PC-9 (cell line): ENCODE measurements around the gene EMP3. TPM values are rescaled to one million over a fixed set of nuclear protein-coding genes. Genes with fewer than 3 reads are reported as not detected.

Experiments
- BruUV-seq: library from RNA; stranded (reverse); fragments of 400-500 nt; replicated peaks from 2 replicates; lab custom pipeline; 2021; lab: Mats Ljungman, UMichigan
- CTCF ChIA-PET: fragments of 300-600 bp; sonication (Branson Sonifier 250); formaldehyde crosslinking; loops from one replicate; lab custom pipeline; 2022; ENCODE audit warnings: antibody characterized with exemption; lab: Charles Lee
- POLR2A ChIA-PET: fragments of 300-600 bp; sonication (Branson Sonifier 250); formaldehyde crosslinking; loops from one replicate; lab custom pipeline; 2022; ENCODE audit warnings: antibody characterized with exemption; ENCODE audit not compliant: unreplicated experiment; lab: Charles Lee
- DNase-seq, 2 experiments: peaks; one replicate each; pipeline versions ENCODE4 v3.0.0 to v3.0.0-alpha.2; 2015 to 2022; ENCODE audit warnings: mixed read lengths in 1 of 2
- H2AFZ ChIP-seq: fragments of 200-600 bp; sonication (generic); 2 replicates; pipeline ENCODE4 v1.8.1; 2017; ENCODE audit warnings: antibody characterized with exemption
- H3F3A ChIP-seq: fragments of 200-600 bp; sonication (generic); 2 replicates; pipeline ENCODE4 v1.8.1; 2017; ENCODE audit warnings: antibody characterized with exemption, mild to moderate bottlenecking, low read depth; ENCODE audit not compliant: insufficient read depth
- H3K27ac ChIP-seq: fragments of 200-600 bp; sonication (generic); 2 replicates; pipeline ENCODE4 v1.6.1; 2016; ENCODE audit warnings: mixed run types
- H3K27me3 ChIP-seq: fragments of 200-600 bp; sonication (generic); 2 replicates; pipeline ENCODE4 v1.6.1; 2016; ENCODE audit warnings: low read depth, mixed run types; ENCODE audit not compliant: insufficient read depth
- H3K36me3 ChIP-seq: fragments of 200-600 bp; sonication (generic); 2 replicates; pipeline ENCODE4 v1.6.1; 2016; ENCODE audit warnings: low read depth, mixed run types
- H3K4me1 ChIP-seq: fragments of 200-600 bp; sonication (generic); replicated peaks from 2 replicates; pipeline ENCODE4 v1.6.1; 2016; ENCODE audit warnings: mixed run types; ENCODE audit not compliant: insufficient read depth
- H3K4me2 ChIP-seq: fragments of 200-600 bp; sonication (generic); 2 replicates; pipeline ENCODE4 v1.6.1; 2017; ENCODE audit warnings: mixed run types
- H3K4me3 ChIP-seq: fragments of 200-600 bp; sonication (generic); 2 replicates; pipeline ENCODE4 v1.6.1; 2016; ENCODE audit warnings: mixed run types
- H3K79me2 ChIP-seq: fragments of 200-600 bp; sonication (generic); 2 replicates; pipeline ENCODE4 v1.6.1; 2017; ENCODE audit warnings: low read depth, mixed run types
- H3K9me2 ChIP-seq: fragments of 200-600 bp; sonication (generic); 2 replicates; pipeline ENCODE4 v1.8.1; 2017; ENCODE audit warnings: mild to moderate bottlenecking; ENCODE audit not compliant: insufficient read depth
- H3K9me3 ChIP-seq: fragments of 200-600 bp; sonication (generic); 2 replicates; pipeline ENCODE4 v1.8.1; 2016; ENCODE audit warnings: low read depth; ENCODE audit not compliant: insufficient read depth
- H4K20me1 ChIP-seq: fragments of 200-600 bp; sonication (generic); 2 replicates; pipeline ENCODE4 v1.8.1; 2017; ENCODE audit not compliant: insufficient read depth
- EZH2 ChIP-seq: fragments of 200-600 bp; sonication (generic); IDR thresholded peaks from 2 replicates; pipeline ENCODE4 v1.8.0; 2017; ENCODE audit warnings: antibody characterized with exemption, low read depth
- intact Hi-C: fragments of 100-400 bp; cut with micrococcal nuclease; formaldehyde crosslinking; loops from one replicate; pipeline ENCODE4 v1.10.0; 2022; ENCODE audit not compliant: unreplicated experiment
- total RNA-seq: library from RNA; stranded (reverse); gene quantifications from 2 replicates; pipeline ENCODE4 v1.2.3, GENCODE V29; 2021
- TF ChIP-seq, protein P1 (sequence below): fragments of 200-600 bp; sonication (generic); conservative IDR thresholded peaks from 2 replicates; pipeline ENCODE4 v1.6.1; 2017; ENCODE audit warnings: mixed run types, antibody characterized with exemption, mild to moderate bottlenecking, moderate library complexity

Gene EMP3
- total RNA-seq, 1 experiment from 2014 or later, result 56.3 TPM

GRCh38 chr19:48342841-48343540, 17.6 kb downstream of the EMP3 start:
- DNase-seq, result peak in 1 of 2 experiments; percentile 44
- intact Hi-C loops, result no loop called here

DNA sequence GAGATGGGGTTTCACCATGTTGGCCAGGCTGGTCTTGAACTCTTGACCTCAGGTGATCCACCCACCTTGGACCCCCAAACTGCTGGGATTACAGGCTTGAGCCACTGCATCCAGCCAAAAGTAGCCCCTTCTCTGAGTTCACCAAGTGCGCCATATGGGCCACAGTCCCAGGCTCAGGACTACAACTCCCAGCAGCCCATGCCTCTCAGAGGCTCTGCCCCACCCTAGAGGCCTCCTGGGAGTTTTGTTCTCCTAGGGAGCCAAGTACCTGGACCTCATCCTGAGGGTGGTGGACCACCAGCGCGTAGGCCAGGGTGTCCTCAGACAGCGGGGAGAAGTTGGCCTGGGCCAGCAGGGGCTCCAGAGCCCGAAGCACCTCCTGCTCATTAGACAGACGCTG, 19.5 kb downstream of the EMP3 start:
- Histone ChIP-seq H3K4me3 (no peak overlapping the region), H4K20me1 (no peaks in the 10 kb centered on the region), H3K27ac (no peak overlapping the region), H3K4me2 (no peak overlapping the region), H3K4me1 (peaks cover 10% of the 10 kb centered on the region; the same call in 1 of the 2 replicates), H3K79me2 (no peaks in the 10 kb centered on the region), H3K9me3 (no peaks in the 10 kb centered on the region), H2AFZ (no peak overlapping the region), H3F3A (peaks cover 23% of the 10 kb centered on the region; the same call in 1 of the 2 replicates), H3K9me2 (no peaks in the 10 kb centered on the region), H3K27me3 (no peaks in the 10 kb centered on the region), H3K36me3 (no peaks in the 10 kb centered on the region)
- TF ChIP-seq, protein P1, sequence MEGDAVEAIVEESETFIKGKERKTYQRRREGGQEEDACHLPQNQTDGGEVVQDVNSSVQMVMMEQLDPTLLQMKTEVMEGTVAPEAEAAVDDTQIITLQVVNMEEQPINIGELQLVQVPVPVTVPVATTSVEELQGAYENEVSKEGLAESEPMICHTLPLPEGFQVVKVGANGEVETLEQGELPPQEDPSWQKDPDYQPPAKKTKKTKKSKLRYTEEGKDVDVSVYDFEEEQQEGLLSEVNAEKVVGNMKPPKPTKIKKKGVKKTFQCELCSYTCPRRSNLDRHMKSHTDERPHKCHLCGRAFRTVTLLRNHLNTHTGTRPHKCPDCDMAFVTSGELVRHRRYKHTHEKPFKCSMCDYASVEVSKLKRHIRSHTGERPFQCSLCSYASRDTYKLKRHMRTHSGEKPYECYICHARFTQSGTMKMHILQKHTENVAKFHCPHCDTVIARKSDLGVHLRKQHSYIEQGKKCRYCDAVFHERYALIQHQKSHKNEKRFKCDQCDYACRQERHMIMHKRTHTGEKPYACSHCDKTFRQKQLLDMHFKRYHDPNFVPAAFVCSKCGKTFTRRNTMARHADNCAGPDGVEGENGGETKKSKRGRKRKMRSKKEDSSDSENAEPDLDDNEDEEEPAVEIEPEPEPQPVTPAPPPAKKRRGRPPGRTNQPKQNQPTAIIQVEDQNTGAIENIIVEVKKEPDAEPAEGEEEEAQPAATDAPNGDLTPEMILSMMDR, result no peak
- TF ChIP-seq EZH2, result no peak
- ChIA-PET CTCF (no interaction called here), POLR2A (no interaction called here)
- no TSS peak for BruUV-seq
- intact Hi-C loops, result no loop called here
- no peak for DNase-seq

More at GRCh38 chr19:48342841-48343540, 17.6 kb downstream of the EMP3 start:
- H3F3A ChIP-seq, result peaks cover 17% of the 10 kb centered on the region; the same call in 1 of the 2 replicates
- ChIA-PET POLR2A (no interaction called here), CTCF (no interaction called here)
- H3K79me2 ChIP-seq, result no peaks in the 10 kb centered on the region
- no peak overlapping the region for H3K27ac ChIP-seq
- H3K4me1 ChIP-seq, result peaks cover 10% of the 10 kb centered on the region; the same call in 1 of the 2 replicates
- H3K9me2 ChIP-seq, result no peaks in the 10 kb centered on the region
- H2AFZ ChIP-seq, result no peak overlapping the region
- no TSS peak for BruUV-seq
- no peak for TF ChIP-seq EZH2
- no peak overlapping the region for H3K4me2 ChIP-seq
- H3K27me3 ChIP-seq, result no peaks in the 10 kb centered on the region
- H3K9me3 ChIP-seq, result no peaks in the 10 kb centered on the region
- no peaks in the 10 kb centered on the region for H3K36me3 ChIP-seq
- H3K4me3 ChIP-seq, result no peak overlapping the region
- H4K20me1 ChIP-seq, result no peaks in the 10 kb centered on the region

- Histone ChIP-seq H4K20me1 (no peaks in the 10 kb centered on the region), H3K27ac (no peak overlapping the region), H3K9me2 (no peaks in the 10 kb centered on the region), H3K4me2 (no peak overlapping the region), H3K27me3 (no peaks in the 10 kb centered on the region), H3K36me3 (no peaks in the 10 kb centered on the region), H3F3A (peaks cover 23% of the 10 kb centered on the region; the same call in 1 of the 2 replicates), H3K4me1 (peaks cover 10% of the 10 kb centered on the region; the same call in 1 of the 2 replicates), H2AFZ (no peak overlapping the region), H3K9me3 (no peaks in the 10 kb centered on the region), H3K4me3 (no peak overlapping the region), H3K79me2 (no peaks in the 10 kb centered on the region)
- BruUV-seq, result no TSS peak
- intact Hi-C loops, result no loop called here
- ChIA-PET CTCF (no interaction called here), POLR2A (interaction anchor here (0.6 kb wide), 1 partner anchor 9 kb away, joined by 8 read pairs; no protein-coding TSS in a partner anchor)
- TF ChIP-seq, protein P1, result no peak
- TF ChIP-seq EZH2, result no peak
- no peak for DNase-seq
These were observed 20.8 kb downstream of the EMP3 start for GRCh38 chr19:48346191-48346590.
